Effector memory CD4-positive, alpha-beta T cell (primary cell): ENCODE data around the gene GYPC.
A peak's percentile ranks its signal among the peaks of the same experiment; 100 is the strongest.
"Not testable (repeated sequence)": the region's sequence is repeated elsewhere in the genome, so short reads cannot be mapped to it uniquely, and the experiment has no call there.

Experiments
- DNase-seq, 3 donors: peaks; one replicate each; pipeline ENCODE4 v3.0.0-alpha.2; 2020
- H3K27ac ChIP-seq: 2 replicates; pipeline ENCODE4 v1.7.0; 2013; ENCODE audit warnings: mild to moderate bottlenecking, low read length, moderate library complexity; ENCODE audit not compliant: insufficient read depth, poor library complexity, severe bottlenecking
- H3K27me3 ChIP-seq: replicated peaks from 2 replicates; pipeline ENCODE4 v1.7.0; 2013; ENCODE audit warnings: mild to moderate bottlenecking, low read length; ENCODE audit not compliant: insufficient read depth, control insufficient read depth, poor library complexity, severe bottlenecking
- H3K36me3 ChIP-seq: 2 replicates; pipeline ENCODE4 v1.7.0; 2013; ENCODE audit warnings: mild to moderate bottlenecking, low read length, moderate library complexity; ENCODE audit not compliant: control insufficient read depth, insufficient read depth
- H3K4me1 ChIP-seq: 2 replicates; pipeline ENCODE4 v1.7.0; 2013; ENCODE audit warnings: low read length, mild to moderate bottlenecking; ENCODE audit not compliant: control insufficient read depth, insufficient read depth, poor library complexity, severe bottlenecking
- H3K4me3 ChIP-seq: 2 replicates; pipeline ENCODE4 v1.7.0; 2013; ENCODE audit warnings: low read length, low read depth, mild to moderate bottlenecking; ENCODE audit not compliant: insufficient read depth, poor library complexity, severe bottlenecking
- H3K9me3 ChIP-seq: 2 replicates; pipeline ENCODE4 v1.7.0; 2013; ENCODE audit warnings: mild to moderate bottlenecking, low read length, moderate library complexity; ENCODE audit not compliant: control insufficient read depth

Gene GYPC

DNA sequence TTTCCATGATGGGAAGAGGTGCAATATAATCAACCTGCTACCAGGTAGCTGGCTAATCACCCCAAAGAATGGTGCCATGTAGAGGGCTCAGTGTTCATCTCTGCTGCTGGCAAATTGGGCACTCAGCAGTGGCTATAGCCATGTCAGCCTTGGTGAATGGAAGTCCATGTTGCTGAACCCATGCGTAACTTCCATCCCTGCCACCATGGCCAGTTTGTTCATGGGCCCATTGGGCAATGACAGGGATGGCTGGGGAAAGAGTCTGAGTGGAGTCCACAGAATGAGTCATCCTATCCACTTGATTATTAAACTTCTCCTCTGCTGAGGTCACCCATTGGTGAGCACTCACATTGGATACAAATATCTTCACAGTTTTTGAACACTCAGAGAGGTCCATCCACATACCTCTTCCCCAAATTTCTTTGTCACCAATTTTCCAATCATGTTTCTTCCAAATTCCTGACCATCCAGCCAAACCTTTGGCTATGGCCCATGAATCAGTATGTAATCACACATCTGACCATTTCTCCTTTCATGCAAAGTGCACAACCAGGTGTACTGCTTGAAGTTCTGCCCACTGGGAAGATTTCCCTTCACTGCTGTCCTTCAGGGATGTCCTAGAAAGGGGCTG lies 8.1 kb upstream of the GYPC start:
- H3K27ac ChIP-seq, H3K27me3 ChIP-seq, DNase-seq, H3K9me3 ChIP-seq, H3K4me3 ChIP-seq, H3K36me3 ChIP-seq, H3K4me1 ChIP-seq: not testable (repeated sequence)

DNA sequence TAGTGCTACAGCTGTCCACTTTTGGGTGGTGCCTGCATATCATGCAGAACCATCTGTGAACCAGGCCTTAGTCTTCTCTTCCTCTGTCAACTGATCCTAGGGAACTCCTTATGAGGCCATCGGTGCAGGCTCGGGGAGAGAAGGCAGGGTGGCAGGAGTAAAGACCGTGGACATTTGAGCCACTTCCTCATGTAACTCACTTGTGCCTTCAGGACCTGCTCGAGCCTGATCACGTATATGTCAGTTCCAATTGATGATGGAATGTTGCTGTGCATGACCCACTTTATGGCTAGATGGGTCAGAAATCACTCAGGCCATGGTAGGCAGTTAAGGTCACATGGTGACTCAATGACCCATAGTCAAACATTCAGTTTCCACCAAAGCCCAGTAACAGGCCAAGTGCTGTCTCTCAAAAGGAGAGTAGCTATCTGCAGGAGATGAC lies 7.6 kb upstream of the GYPC start:
- not testable (repeated sequence) for H3K36me3 ChIP-seq, H3K9me3 ChIP-seq, H3K4me1 ChIP-seq, H3K4me3 ChIP-seq, H3K27ac ChIP-seq, DNase-seq, H3K27me3 ChIP-seq

DNA sequence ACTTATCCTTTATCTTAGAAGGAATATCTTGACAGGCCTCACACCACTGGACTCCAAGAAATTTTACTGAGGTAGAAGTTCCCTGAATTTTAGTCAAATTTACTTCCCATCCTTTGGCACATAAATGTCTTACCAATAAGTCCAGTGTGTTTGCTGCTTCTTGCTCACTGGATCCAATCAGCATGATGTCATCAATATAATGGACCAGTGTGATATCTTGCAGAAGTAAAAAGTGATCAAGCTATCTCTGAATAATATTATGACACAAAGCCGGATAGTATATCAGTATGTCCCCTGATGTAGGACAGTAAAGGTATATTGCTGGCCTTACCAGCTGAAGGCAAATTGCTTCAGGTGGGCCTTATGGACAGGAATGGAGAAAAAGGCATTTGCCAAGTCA lies 6.9 kb upstream of the GYPC start:
- DNase-seq: no peak
- Histone ChIP-seq H3K27me3 (no peaks in the 10 kb centered on the region), H3K4me3 (no peak overlapping the region), H3K36me3 (no peaks in the 10 kb centered on the region), H3K27ac (no peak overlapping the region), H3K9me3 (no peaks in the 10 kb centered on the region), H3K4me1 (no peaks in the 10 kb centered on the region)

DNA sequence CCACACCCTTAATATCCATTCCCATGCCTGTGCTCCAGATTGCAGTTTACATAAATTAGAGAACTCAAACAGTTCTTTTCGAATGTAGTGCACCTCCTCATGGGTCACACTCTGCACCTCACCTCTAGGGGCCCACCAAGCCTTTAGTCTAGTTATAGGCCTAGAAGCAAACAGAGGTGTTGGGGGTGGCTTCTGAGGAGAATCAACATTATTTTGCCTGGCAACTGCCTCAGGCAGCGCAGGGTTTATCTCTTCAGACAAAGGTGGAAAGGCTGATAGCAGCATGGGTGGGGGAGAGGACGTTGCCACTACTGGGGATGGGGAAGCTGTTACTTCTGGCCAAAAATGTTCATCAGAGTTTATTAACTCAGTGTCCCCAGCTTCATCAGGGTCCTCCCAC lies 5.0 kb upstream of the GYPC start:
- H3K9me3 ChIP-seq: no peaks in the 10 kb centered on the region
- no peaks in the 10 kb centered on the region for H3K36me3 ChIP-seq
- H3K4me1 ChIP-seq: peaks cover 6% of the 10 kb centered on the region
- no peak overlapping the region for H3K4me3 ChIP-seq
- no peaks in the 10 kb centered on the region for H3K27me3 ChIP-seq
- H3K27ac ChIP-seq: no peak overlapping the region
- no peak for DNase-seq

DNA sequence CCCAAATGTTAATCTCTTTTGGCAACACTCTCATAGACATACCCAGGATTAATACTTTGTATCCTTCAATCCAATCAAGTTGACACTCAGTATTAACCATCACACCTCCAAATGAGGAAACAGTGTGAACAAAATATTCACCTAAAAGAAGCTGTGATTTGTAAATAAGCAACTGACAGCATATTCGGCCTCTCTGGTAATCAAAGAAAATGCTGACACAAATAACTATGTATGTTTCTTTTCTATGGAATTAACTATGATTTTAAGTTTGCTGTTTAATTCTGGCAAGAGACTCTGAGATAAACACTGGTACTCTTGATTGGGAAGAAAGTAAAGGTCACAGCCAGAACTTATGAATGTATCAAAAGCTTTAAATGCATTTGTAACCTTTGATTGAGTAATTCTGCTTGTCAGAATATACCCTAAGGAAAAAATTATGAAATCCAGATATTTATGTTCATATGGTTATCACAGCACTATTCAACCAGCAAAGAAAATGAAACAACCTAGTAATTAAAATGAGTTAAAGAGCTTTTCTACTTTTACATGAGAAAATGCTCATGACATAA lies 3.6 kb upstream of the GYPC start:
- Histone ChIP-seq H3K27me3 (no peaks in the 10 kb centered on the region), H3K4me3 (no peak overlapping the region), H3K4me1 (peaks cover 6% of the 10 kb centered on the region), H3K27ac (no peak overlapping the region), H3K36me3 (no peaks in the 10 kb centered on the region), H3K9me3 (no peaks in the 10 kb centered on the region)
- no peak for DNase-seq

DNA sequence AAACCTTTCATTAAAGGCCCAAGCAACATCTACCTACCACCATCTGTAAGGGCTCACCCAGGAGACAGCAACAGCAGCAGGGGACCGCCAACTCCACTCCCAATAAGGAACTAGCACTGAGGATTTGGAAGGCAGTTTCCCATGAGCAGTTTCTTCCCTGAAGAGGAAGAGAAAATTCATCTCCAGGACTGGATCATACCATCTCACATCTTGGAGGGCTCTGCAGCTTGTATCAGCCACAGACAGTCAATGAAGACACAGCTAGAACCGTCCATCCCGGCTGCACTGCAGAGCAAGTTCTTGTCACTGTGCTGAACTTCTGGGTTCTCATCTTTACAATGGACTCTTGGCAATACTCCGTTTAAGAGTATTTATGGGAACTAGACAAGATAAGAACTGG lies 2.8 kb upstream of the GYPC start:
- no peaks in the 10 kb centered on the region for H3K36me3 ChIP-seq
- H3K9me3 ChIP-seq: no peaks in the 10 kb centered on the region
- H3K4me3 ChIP-seq: no peak overlapping the region
- no peaks in the 10 kb centered on the region for H3K27me3 ChIP-seq
- no peak for DNase-seq
- peaks cover 8% of the 10 kb centered on the region for H3K4me1 ChIP-seq
- no peak overlapping the region for H3K27ac ChIP-seq

DNA sequence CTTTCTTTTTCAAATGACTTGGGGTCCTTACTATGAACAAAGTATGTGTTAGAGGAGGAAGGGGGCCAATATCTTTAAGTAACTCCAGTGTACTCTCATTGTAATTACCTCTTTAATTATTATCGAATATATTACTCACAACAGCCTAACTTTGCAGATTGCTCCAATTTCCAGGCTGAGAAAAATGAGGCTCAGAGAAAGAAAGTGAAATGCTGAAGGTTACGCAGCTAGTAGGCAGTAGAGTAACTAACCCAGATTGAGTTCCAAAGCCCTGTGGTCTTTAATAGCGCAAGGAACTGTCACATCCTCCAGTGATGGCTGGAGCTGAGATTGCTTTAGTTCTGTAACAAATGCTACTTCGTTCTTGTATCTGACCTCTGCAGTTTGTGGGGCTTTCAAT lies 2.2 kb upstream of the GYPC start:
- Histone ChIP-seq H3K27ac (no peak overlapping the region), H3K27me3 (no peaks in the 10 kb centered on the region), H3K4me1 (peaks cover 13% of the 10 kb centered on the region), H3K4me3 (no peak overlapping the region), H3K9me3 (no peaks in the 10 kb centered on the region), H3K36me3 (no peaks in the 10 kb centered on the region)
- DNase-seq: no peak

DNA sequence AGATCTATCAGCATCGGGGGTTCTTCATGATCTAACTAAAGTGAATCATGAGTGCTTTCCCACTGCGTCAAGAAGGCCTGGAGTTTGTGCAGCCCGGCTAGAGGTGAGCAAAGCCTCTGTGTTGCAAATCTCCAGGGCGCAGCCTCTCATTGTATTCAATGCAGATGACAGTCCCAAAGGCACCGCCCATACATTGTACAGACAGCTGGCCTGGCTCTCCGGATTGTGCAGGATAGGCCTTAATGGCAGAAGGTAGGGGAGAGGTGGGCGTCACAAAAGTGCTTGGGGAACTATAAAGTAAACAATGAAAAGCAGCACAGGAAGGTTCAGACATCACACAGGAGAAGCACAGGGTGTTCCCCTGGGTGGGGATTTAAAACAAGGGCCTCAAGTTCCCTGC lies 907 bp upstream of the GYPC start:
- DNase-seq: no peak
- no peaks in the 10 kb centered on the region for H3K36me3 ChIP-seq
- H3K4me1 ChIP-seq: peaks cover 22% of the 10 kb centered on the region
- H3K4me3 ChIP-seq: no peak overlapping the region
- no peaks in the 10 kb centered on the region for H3K27me3 ChIP-seq
- H3K27ac ChIP-seq: peak overlapping the region; percentile 77
- H3K9me3 ChIP-seq: no peaks in the 10 kb centered on the region

DNA sequence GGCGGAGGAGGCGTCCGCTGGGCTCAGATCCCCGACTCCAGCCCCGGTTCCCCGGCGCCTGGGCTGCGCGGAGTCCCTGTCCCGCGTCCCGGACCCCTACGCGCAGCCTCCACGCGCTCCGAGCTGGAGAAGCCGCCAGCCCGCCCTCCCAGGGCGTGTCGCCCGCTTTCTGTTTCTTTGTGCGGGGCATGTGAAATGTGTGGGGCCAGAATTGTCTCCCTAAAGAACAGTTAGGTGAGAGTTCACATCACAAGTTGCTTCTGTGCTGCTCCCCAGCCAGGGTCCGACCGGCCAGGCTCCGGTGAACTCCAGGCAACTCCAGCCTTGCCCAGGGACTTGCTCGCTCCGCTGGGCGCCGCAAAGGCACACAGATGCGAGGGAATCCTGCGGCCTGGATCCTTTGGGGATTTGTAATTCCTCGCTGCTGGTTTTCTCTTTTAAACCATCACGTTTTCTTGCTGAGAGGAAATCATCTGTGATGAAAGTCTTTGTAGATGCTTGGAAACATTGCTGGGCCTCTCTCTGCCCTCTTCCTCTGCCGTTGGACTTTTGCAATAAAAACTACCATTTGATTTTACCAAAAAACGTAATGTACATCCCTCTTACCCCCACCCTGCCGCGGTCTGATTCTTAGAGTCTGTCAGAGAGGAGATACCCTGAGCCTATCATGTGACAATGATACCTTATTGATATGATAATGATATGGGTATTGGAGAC lies 631 bp downstream of the GYPC start:
- Histone ChIP-seq H3K9me3 (no peaks in the 10 kb centered on the region), H3K4me1 (peaks cover 32% of the 10 kb centered on the region), H3K36me3 (no peaks in the 10 kb centered on the region), H3K4me3 (peak overlapping the region; percentile 83), H3K27ac (peak overlapping the region; percentile 77), H3K27me3 (no peaks in the 10 kb centered on the region)
- DNase-seq: peak in 1 of 3 donors; percentile 6

DNA sequence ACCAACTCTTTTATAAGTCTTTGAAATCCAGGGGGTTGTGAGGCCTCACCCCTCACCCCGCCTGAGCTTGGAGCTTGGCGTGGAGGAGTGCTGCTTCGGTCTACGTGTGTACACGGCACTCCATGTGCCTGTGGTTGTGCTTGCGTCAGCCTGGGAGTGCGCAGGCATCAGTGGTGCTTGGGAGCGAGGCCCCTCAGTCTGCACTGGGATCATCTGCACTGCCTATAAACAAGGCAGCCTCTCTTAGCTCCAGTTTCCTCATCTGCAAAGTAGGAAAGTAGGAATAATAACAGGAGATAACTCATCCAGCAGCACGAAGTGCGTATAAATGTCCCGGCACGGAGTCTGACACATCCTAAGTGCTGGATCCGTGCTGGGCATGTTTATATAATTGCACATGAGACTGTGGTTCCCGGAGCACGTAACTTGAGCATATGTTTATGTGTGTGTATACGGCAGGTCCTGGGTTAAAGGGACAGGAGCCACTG lies 1.2 kb downstream of the GYPC start:
- H3K36me3 ChIP-seq: no peaks in the 10 kb centered on the region
- no peaks in the 10 kb centered on the region for H3K27me3 ChIP-seq
- peaks cover 38% of the 10 kb centered on the region for H3K4me1 ChIP-seq
- DNase-seq: peak in 2 of 3 donors; percentile 22 to 52
- H3K9me3 ChIP-seq: no peaks in the 10 kb centered on the region
- peak overlapping the region; percentile 77 for H3K27ac ChIP-seq
- peak overlapping the region; percentile 83 for H3K4me3 ChIP-seq
